ENCODE data around the gene COPE.

Gene COPE

GRCh38 chr19:18912933-18913332 lies 6.3 kb downstream of the COPE start:
- Histone ChIP-seq H3K9ac (no peak overlapping the region), H3K4me2 (ENCODE audit: low read length) (no peak overlapping the region), H3K9me3 (ENCODE audit: control insufficient read depth, low read length) (no peaks in the 10 kb centered on the region), H2AFZ (no peak overlapping the region), H3K27ac (no peak overlapping the region), H3K4me3 (ENCODE audit: low read depth, low read length) (no peak overlapping the region), H3K27me3 (ENCODE audit: control insufficient read depth, insufficient read depth, low read length) (no peaks in the 10 kb centered on the region), H3K36me3 (ENCODE audit: control insufficient read depth, insufficient read depth, low read length) (no peaks in the 10 kb centered on the region), H3K4me1 (peaks cover 3% of the 10 kb centered on the region), H3K79me2 (peaks cover 52% of the 10 kb centered on the region)
- TF ChIP-seq, protein P1, sequence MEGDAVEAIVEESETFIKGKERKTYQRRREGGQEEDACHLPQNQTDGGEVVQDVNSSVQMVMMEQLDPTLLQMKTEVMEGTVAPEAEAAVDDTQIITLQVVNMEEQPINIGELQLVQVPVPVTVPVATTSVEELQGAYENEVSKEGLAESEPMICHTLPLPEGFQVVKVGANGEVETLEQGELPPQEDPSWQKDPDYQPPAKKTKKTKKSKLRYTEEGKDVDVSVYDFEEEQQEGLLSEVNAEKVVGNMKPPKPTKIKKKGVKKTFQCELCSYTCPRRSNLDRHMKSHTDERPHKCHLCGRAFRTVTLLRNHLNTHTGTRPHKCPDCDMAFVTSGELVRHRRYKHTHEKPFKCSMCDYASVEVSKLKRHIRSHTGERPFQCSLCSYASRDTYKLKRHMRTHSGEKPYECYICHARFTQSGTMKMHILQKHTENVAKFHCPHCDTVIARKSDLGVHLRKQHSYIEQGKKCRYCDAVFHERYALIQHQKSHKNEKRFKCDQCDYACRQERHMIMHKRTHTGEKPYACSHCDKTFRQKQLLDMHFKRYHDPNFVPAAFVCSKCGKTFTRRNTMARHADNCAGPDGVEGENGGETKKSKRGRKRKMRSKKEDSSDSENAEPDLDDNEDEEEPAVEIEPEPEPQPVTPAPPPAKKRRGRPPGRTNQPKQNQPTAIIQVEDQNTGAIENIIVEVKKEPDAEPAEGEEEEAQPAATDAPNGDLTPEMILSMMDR (IDR thresholded peaks at IDR 0.05): no peak

DNA sequence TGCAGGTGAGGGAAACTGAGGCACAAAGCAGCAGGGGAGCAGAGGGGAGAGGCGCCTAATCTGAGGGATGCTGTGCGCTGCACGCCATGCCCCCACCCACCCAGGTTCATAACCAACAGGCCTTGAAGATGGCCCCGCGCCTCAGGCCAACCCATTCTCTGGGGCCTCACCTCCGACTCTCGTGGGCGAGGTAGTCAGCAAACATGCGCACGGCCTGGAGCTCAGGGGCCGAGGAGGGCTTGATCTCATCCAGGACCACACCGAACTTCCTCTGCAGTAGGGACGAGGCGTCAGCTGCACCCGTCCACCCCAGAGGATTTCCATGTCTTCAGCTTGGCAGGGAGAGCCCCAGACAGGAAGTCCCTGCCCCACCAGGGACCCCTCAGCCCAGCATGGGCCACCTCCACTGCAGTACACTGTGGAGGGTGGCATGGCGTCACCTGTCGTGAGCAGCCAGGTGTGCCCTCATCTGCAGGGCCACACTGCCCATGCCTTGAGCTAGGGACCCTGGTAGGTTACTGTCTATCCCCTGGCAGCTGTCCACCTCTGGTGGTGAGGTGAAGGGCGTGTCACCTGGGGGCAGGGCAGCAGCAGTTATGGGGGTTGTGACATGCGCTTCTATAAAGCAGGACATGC lies 8.3 kb downstream of the COPE start:
- Histone ChIP-seq H3K79me2 (peaks cover 52% of the 10 kb centered on the region), H3K27me3 (ENCODE audit: control insufficient read depth, insufficient read depth, low read length) (no peaks in the 10 kb centered on the region), H3K4me1 (no peaks in the 10 kb centered on the region), H3K9ac (no peak overlapping the region), H3K27ac (no peak overlapping the region), H2AFZ (no peak overlapping the region), H3K4me3 (ENCODE audit: low read depth, low read length) (no peak overlapping the region), H3K9me3 (ENCODE audit: control insufficient read depth, low read length) (no peaks in the 10 kb centered on the region), H3K36me3 (ENCODE audit: control insufficient read depth, insufficient read depth, low read length) (no peaks in the 10 kb centered on the region), H3K4me2 (ENCODE audit: low read length) (no peak overlapping the region)
- TF ChIP-seq, protein P1 (IDR thresholded peaks at IDR 0.05): no peak

GRCh38 chr19:18910010-18910409 lies 9.2 kb downstream of the COPE start:
- Histone ChIP-seq H3K9me3 (ENCODE audit: control insufficient read depth, low read length) (no peaks in the 10 kb centered on the region), H3K27me3 (ENCODE audit: control insufficient read depth, insufficient read depth, low read length) (no peaks in the 10 kb centered on the region), H3K4me1 (no peaks in the 10 kb centered on the region), H3K36me3 (ENCODE audit: control insufficient read depth, insufficient read depth, low read length) (no peaks in the 10 kb centered on the region), H3K4me2 (ENCODE audit: low read length) (no peak overlapping the region), H2AFZ (no peak overlapping the region), H3K9ac (no peak overlapping the region), H3K4me3 (ENCODE audit: low read depth, low read length) (no peak overlapping the region), H3K27ac (no peak overlapping the region), H3K79me2 (peaks cover 53% of the 10 kb centered on the region)
- TF ChIP-seq, protein P1 (IDR thresholded peaks at IDR 0.05): no peak

GRCh38 chr19:18908917-18909619 lies 10.1 kb downstream of the COPE start:
- Histone ChIP-seq H3K4me3 (ENCODE audit: low read depth, low read length) (no peak overlapping the region), H3K9me3 (ENCODE audit: control insufficient read depth, low read length) (no peaks in the 10 kb centered on the region), H3K4me1 (no peaks in the 10 kb centered on the region), H3K79me2 (peaks cover 45% of the 10 kb centered on the region), H3K27ac (no peak overlapping the region), H3K27me3 (ENCODE audit: control insufficient read depth, insufficient read depth, low read length) (no peaks in the 10 kb centered on the region), H3K36me3 (ENCODE audit: control insufficient read depth, insufficient read depth, low read length) (no peaks in the 10 kb centered on the region), H3K9ac (no peak overlapping the region), H2AFZ (no peak overlapping the region), H3K4me2 (ENCODE audit: low read length) (no peak overlapping the region)
- TF ChIP-seq, protein P1 (IDR thresholded peaks at IDR 0.05): no peak
